ENCODE results near the gene RAB40C.

RAB40C gene

GRCh38 chr16:582218-582613, 7.7 kb upstream of the RAB40C start:
- no peak for DNase-seq
- Histone ChIP-seq H3K27me3 (ENCODE audit: insufficient read depth, low read depth, severe bottlenecking) (no peaks in the 10 kb centered on the region), H3K36me3 (peaks cover 3% of the 10 kb centered on the region), H3K4me3 (ENCODE audit: low read depth, low read length) (no peak overlapping the region), H3K9me3 (ENCODE audit: severe bottlenecking) (no peaks in the 10 kb centered on the region), H3K27ac (no peak overlapping the region)
- no peak for TF ChIP-seq CTCF (IDR thresholded peaks at IDR 0.05; ENCODE audit: low read depth, low read length)

DNA sequence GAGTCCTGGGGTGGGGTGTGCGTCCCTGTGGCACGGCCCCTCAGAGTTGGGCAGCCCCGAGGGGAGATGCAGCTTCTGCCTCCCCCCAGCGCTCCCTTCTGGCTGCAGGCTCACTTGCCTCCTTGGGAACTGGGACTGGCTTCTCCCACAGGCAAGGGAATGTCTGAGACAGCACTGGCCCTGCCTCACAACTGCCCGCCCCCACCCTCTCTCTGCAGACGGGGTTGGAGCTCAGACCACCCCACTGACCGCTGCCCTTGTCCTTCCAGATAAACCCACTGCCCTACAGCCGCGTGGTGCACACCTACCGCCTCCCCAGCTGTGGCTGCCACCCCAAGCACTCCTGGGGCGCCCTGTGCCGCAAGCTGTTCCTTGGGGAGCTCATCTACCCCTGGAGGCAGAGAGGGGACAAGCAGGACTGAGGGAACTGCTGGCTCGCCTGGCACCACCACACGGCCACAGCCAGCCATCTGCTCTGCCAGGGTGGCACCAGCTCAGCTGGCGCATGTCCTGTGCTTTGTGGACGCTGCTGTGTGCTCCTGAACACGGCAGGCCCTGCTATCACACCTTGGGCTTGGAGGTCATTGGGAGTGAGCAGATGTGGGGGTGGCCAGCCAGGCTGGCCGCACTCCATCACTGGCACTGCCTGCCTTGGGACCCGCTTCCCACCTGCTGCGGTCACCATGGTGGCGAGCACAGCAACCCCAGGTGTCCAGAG, 7.1 kb upstream of the RAB40C start:
- H3K4me3 ChIP-seq (ENCODE audit: low read depth, low read length), result no peak overlapping the region
- TF ChIP-seq CTCF (IDR thresholded peaks at IDR 0.05; ENCODE audit: low read depth, low read length), result no peak
- H3K36me3 ChIP-seq, result peaks cover 3% of the 10 kb centered on the region
- H3K27me3 ChIP-seq (ENCODE audit: insufficient read depth, low read depth, severe bottlenecking), result no peaks in the 10 kb centered on the region
- no peak overlapping the region for H3K27ac ChIP-seq
- DNase-seq, result no peak
- H3K9me3 ChIP-seq (ENCODE audit: severe bottlenecking), result no peaks in the 10 kb centered on the region

DNA sequence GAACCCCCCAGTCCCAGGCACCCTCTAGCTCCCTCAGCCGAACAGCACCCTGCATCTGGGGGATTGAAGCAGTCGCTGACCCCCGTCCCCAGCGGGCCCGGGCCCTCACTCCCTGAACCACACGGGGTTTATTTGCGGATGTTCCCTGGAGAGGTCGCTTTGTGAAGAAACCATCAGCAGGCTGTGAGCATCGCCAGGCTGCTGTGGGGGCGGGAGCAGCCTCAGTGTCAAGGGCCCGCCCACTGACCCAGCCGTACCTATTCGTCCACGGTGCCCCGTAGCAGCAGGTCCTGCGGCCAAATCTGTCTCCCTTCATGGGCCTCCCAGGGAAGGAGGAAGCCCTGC, 6.4 kb upstream of the RAB40C start:
- Histone ChIP-seq H3K27me3 (ENCODE audit: insufficient read depth, low read depth, severe bottlenecking) (no peaks in the 10 kb centered on the region), H3K9me3 (ENCODE audit: severe bottlenecking) (no peaks in the 10 kb centered on the region), H3K4me3 (ENCODE audit: low read depth, low read length) (no peak overlapping the region), H3K36me3 (peaks cover 6% of the 10 kb centered on the region), H3K27ac (no peak overlapping the region)
- TF ChIP-seq CTCF (IDR thresholded peaks at IDR 0.05; ENCODE audit: low read depth, low read length), result no peak
- DNase-seq, result no peak

GRCh38 chr16:583815-584591, 5.9 kb upstream of the RAB40C start:
- no peak overlapping the region for H3K4me3 ChIP-seq (ENCODE audit: low read depth, low read length)

GRCh38 chr16:585351-585750, 4.5 kb upstream of the RAB40C start:
- no peak for DNase-seq
- peaks cover 9% of the 10 kb centered on the region for H3K36me3 ChIP-seq
- no peaks in the 10 kb centered on the region for H3K9me3 ChIP-seq (ENCODE audit: severe bottlenecking)
- peak; percentile 24; the same call in 1 of the 2 replicates for TF ChIP-seq CTCF (IDR thresholded peaks at IDR 0.05; ENCODE audit: low read depth, low read length)
- no peak overlapping the region for H3K4me3 ChIP-seq (ENCODE audit: low read depth, low read length)
- no peak overlapping the region for H3K27ac ChIP-seq
- no peaks in the 10 kb centered on the region for H3K27me3 ChIP-seq (ENCODE audit: insufficient read depth, low read depth, severe bottlenecking)

More at GRCh38 chr16:583815-584591, 5.9 kb upstream of the RAB40C start:
- no peak for DNase-seq
- TF ChIP-seq CTCF (IDR thresholded peaks at IDR 0.05; ENCODE audit: low read depth, low read length), result no peak
- no peak overlapping the region for H3K27ac ChIP-seq
- no peaks in the 10 kb centered on the region for H3K9me3 ChIP-seq (ENCODE audit: severe bottlenecking)
- H3K27me3 ChIP-seq (ENCODE audit: insufficient read depth, low read depth, severe bottlenecking), result no peaks in the 10 kb centered on the region
- H3K36me3 ChIP-seq, result peaks cover 9% of the 10 kb centered on the region
